ENCODE measurements around the gene TPPP. TPM values are rescaled to one million over a fixed set of nuclear protein-coding genes. Genes with fewer than 3 reads are reported as not detected.
"Not testable (repeated sequence)": the region's sequence is repeated elsewhere in the genome, so short reads cannot be mapped to it uniquely, and the experiment has no call there.

Gene TPPP
- total RNA-seq, 1 experiment from 2014 or later, result 0.18 TPM

GRCh38 chr5:680836-681235 is 12.3 kb downstream of the TPPP start:
- H3K27me3 Mint-ChIP-seq (ENCODE audit: insufficient read depth, unreplicated experiment); intact Hi-C loops (cut with micrococcal nuclease; ENCODE audit: unreplicated experiment): not testable (repeated sequence)

DNA sequence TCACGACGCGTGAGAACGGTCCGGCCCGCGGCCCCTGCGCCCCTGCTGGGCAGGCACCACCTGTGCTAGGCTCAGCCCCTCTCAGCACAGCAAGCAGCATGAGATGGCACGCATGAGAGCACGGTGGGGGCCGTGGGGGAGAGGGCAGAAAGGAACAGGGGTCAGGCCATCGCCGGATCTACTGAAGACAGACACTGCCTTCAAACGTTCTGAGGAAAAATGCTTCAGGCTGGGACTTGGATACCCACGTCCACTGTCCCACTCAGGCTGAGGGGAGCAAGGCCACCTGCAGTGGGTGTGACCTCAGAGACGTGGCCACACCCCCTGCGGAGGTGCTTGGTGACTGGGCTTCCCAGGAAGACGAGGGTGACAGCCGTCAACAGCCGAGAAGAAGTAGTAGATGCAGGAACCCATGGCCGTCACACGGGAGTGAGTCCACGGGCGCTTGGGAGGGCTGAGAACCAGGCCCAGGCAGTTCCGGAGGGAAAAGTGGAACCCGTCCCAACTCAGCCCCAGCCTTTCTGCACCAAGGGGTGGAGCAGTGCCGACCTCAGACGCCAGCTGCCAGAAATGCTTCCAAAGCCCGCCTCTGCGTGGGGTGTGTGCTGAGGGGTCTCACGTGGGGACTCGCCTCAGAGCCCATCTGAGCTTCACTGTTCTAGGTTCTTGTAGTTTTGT is 12.9 kb downstream of the TPPP start:
- H3K4me1 ChIP-seq; POLR2A ChIA-PET; DNase-seq; H3K27me3 ChIP-seq (replicated peaks; ENCODE audit: control insufficient read depth, insufficient read depth, low read length); H3K9me3 Mint-ChIP-seq (ENCODE audit: unreplicated experiment); H3K27ac Mint-ChIP-seq (ENCODE audit: unreplicated experiment); H3K4me1 Mint-ChIP-seq (ENCODE audit: low read depth, unreplicated experiment); H3K27me3 Mint-ChIP-seq (ENCODE audit: insufficient read depth, unreplicated experiment); H3K9me3 ChIP-seq; CTCF ChIA-PET; H3K36me3 ChIP-seq (ENCODE audit: control insufficient read depth, insufficient read depth, low read length); intact Hi-C loops (cut with micrococcal nuclease; ENCODE audit: unreplicated experiment); BruUV-seq (replicated peaks); H3K4me3 Mint-ChIP-seq (ENCODE audit: unreplicated experiment); H3K4me3 ChIP-seq (ENCODE audit: low read depth, low read length): not testable (repeated sequence)
- H3K36me3 Mint-ChIP-seq (ENCODE audit: insufficient read depth, unreplicated experiment), result peaks cover 16% of the 10 kb centered on the region

More at GRCh38 chr5:680836-681235, 12.3 kb downstream of the TPPP start:
- POLR2A ChIA-PET; H3K36me3 ChIP-seq (ENCODE audit: control insufficient read depth, insufficient read depth, low read length); H3K4me1 ChIP-seq; H3K9me3 ChIP-seq; BruUV-seq (replicated peaks); H3K27ac Mint-ChIP-seq (ENCODE audit: unreplicated experiment); DNase-seq; H3K27me3 ChIP-seq (replicated peaks; ENCODE audit: control insufficient read depth, insufficient read depth, low read length); H3K4me1 Mint-ChIP-seq (ENCODE audit: low read depth, unreplicated experiment); CTCF ChIA-PET; H3K4me3 Mint-ChIP-seq (ENCODE audit: unreplicated experiment); H3K4me3 ChIP-seq (ENCODE audit: low read depth, low read length); H3K9me3 Mint-ChIP-seq (ENCODE audit: unreplicated experiment): not testable (repeated sequence)
- peaks cover 15% of the 10 kb centered on the region for H3K36me3 Mint-ChIP-seq (ENCODE audit: insufficient read depth, unreplicated experiment)

DNA sequence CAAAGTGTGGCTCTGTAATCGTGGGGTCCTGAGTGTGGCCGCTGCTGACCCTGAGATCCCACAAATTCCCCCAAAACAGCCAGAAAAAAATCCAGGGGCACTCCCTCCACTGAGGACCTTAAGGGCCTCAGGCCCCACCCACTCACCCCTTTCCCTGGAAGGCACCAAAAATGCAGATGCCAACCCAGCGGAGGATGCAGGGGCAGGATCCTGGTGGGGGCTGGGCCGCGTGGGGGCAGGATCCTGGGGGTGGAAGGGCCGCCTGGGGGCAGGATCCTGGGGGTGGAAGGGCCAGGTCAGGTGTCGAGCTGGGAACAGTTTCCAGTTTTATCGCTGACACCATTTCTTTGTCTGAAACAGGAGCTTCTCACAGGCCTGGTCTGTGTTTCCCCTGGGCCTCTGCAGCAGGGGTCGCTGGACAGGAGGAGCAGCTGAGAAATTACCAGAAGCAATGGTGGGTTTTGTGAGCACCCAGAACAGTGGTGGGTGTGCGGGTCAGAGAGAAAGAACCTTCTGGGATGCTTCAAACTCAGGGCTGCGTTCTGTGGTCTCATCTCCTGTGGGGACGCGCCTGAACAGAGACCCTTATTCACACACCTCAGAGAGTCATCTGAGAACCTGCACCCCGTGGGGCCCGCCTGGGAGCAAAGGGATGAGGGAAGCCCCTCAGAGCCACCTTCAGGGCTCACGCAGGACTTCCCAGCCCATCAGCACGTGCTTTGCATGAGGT is 13.8 kb downstream of the TPPP start:
- H3K27me3 ChIP-seq (replicated peaks; ENCODE audit: control insufficient read depth, insufficient read depth, low read length); H3K27ac Mint-ChIP-seq (ENCODE audit: unreplicated experiment); H3K4me3 Mint-ChIP-seq (ENCODE audit: unreplicated experiment); H3K27me3 Mint-ChIP-seq (ENCODE audit: insufficient read depth, unreplicated experiment); H3K4me1 ChIP-seq; H3K36me3 ChIP-seq (ENCODE audit: control insufficient read depth, insufficient read depth, low read length); POLR2A ChIA-PET; H3K4me3 ChIP-seq (ENCODE audit: low read depth, low read length); CTCF ChIA-PET; BruUV-seq (replicated peaks); intact Hi-C loops (cut with micrococcal nuclease; ENCODE audit: unreplicated experiment); H3K9me3 ChIP-seq; DNase-seq; H3K9me3 Mint-ChIP-seq (ENCODE audit: unreplicated experiment); H3K4me1 Mint-ChIP-seq (ENCODE audit: low read depth, unreplicated experiment): not testable (repeated sequence)
- H3K36me3 Mint-ChIP-seq (ENCODE audit: insufficient read depth, unreplicated experiment), result peaks cover 25% of the 10 kb centered on the region

DNA sequence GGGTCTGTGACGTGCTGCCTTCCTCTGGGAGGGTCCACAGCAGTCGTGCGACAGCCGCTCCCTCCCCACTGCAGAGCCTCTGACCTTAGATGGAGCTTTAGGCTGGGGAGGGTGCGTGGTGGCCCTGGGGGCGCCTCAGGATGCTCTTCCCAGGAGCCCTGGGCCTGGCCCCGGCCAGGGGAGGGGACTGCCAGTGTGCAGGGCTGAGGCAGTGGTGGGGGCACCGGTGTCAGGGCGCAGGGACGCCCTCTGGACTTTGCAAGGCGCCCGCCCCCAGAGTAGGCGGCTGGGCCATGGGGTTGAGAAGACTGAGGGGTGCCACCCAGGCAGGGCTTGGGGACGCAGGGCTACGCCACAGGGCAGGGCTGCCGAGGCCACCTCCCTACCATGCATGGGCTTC is 14.6 kb downstream of the TPPP start:
- BruUV-seq (replicated peaks); H3K4me1 Mint-ChIP-seq (ENCODE audit: low read depth, unreplicated experiment); H3K4me3 ChIP-seq (ENCODE audit: low read depth, low read length); H3K4me3 Mint-ChIP-seq (ENCODE audit: unreplicated experiment); DNase-seq; intact Hi-C loops (cut with micrococcal nuclease; ENCODE audit: unreplicated experiment); H3K9me3 ChIP-seq; H3K27me3 Mint-ChIP-seq (ENCODE audit: insufficient read depth, unreplicated experiment); H3K9me3 Mint-ChIP-seq (ENCODE audit: unreplicated experiment); H3K4me1 ChIP-seq; POLR2A ChIA-PET; H3K27ac Mint-ChIP-seq (ENCODE audit: unreplicated experiment); CTCF ChIA-PET; H3K27me3 ChIP-seq (replicated peaks; ENCODE audit: control insufficient read depth, insufficient read depth, low read length); H3K36me3 ChIP-seq (ENCODE audit: control insufficient read depth, insufficient read depth, low read length): not testable (repeated sequence)
- H3K36me3 Mint-ChIP-seq (ENCODE audit: insufficient read depth, unreplicated experiment), result peaks cover 32% of the 10 kb centered on the region

Data from Caco-2 (cell line).